ENCODE data around the gene RABGGTA.

Gene RABGGTA

GRCh38 chr14:24271134-24271833 is at the start of gene RABGGTA:
TSS of gene RABGGTA (minus strand) at chr14:24271597. CDS start at chr14:24271115, 482 bp downstream.
- peak; percentile 73 to 98 (median 84) for DNase-seq
- intact Hi-C loops (cut with DNase I) = loop anchor here (1.0 to 2.0 kb wide), 2 partner anchors 28 kb away; partner anchors contain the start of genes DHRS1, NOP9 and TINF2

- DNase-seq = no peak
- intact Hi-C loops (cut with DNase I) = no loop called here
These were observed 45.9 kb upstream of the RABGGTA start for GRCh38 chr14:24317141-24317928.

- DNase-seq = peak in 1 of 10 donors; percentile 64
- intact Hi-C loops (cut with DNase I) = no loop called here
These were observed 45.2 kb upstream of the RABGGTA start for GRCh38 chr14:24316597-24316950.

GRCh38 chr14:24315807-24316596 is 44.6 kb upstream of the RABGGTA start:
- DNase-seq = peak in 2 of 10 donors; percentile 77 to 85
- intact Hi-C loops (cut with DNase I) = no loop called here

GRCh38 chr14:24315243-24315806 is 43.9 kb upstream of the RABGGTA start:
- peak in 1 of 10 donors; percentile 79 for DNase-seq
- intact Hi-C loops (cut with DNase I) = no loop called here

GRCh38 chr14:24314377-24315193 is 43.2 kb upstream of the RABGGTA start:
- DNase-seq = peak in 2 of 10 donors; percentile 18 to 62
- intact Hi-C loops (cut with DNase I) = no loop called here

- intact Hi-C loops (cut with DNase I) = no loop called here
- DNase-seq = peak in 2 of 10 donors; percentile 16 to 35
These were observed 42.5 kb upstream of the RABGGTA start for GRCh38 chr14:24313913-24314312.

- intact Hi-C loops (cut with DNase I) = no loop called here
- DNase-seq = peak in 2 of 10 donors; percentile 7 to 64
These were observed 41.5 kb upstream of the RABGGTA start for GRCh38 chr14:24312736-24313507.

- intact Hi-C loops (cut with DNase I) = no loop called here
- peak in 1 of 10 donors; percentile 60 for DNase-seq
These were observed 40.6 kb upstream of the RABGGTA start for GRCh38 chr14:24311837-24312615.

GRCh38 chr14:24310646-24311604 is 39.5 kb upstream of the RABGGTA start, which contains the start of gene LTB4R:
TSS of gene LTB4R (plus strand) at chr14:24311502. CDS start at chr14:24315652, 4,150 bp downstream.
- intact Hi-C loops (cut with DNase I) = no loop called here
- DNase-seq = peak; percentile 44 to 96 (median 69)

GRCh38 chr14:24310265-24310645 is 38.9 kb upstream of the RABGGTA start:
- no peak for DNase-seq
- intact Hi-C loops (cut with DNase I) = no loop called here

- peak in 1 of 10 donors; percentile 62 for DNase-seq
- intact Hi-C loops (cut with DNase I) = no loop called here
These were observed 38.3 kb upstream of the RABGGTA start, which contains the start of gene LTB4R2 for GRCh38 chr14:24309538-24310264. TSS of gene LTB4R2 (plus strand) at chr14:24310140. CDS start at chr14:24310665, 525 bp downstream.

- intact Hi-C loops (cut with DNase I) = no loop called here
- no peak for DNase-seq
These were observed 37.1 kb upstream of the RABGGTA start for GRCh38 chr14:24308342-24309124.

GRCh38 chr14:24307575-24308341 is 36.4 kb upstream of the RABGGTA start, which contains the start of gene CIDEB:
TSS of gene CIDEB (minus strand) at chr14:24307977. CDS start at chr14:24307858, 119 bp downstream.
- intact Hi-C loops (cut with DNase I) = no loop called here

More at GRCh38 chr14:24307575-24308341, 36.4 kb upstream of the RABGGTA start, which contains the start of gene CIDEB:
- peak in 7 of 10 donors; percentile 48 to 90 (median 66) for DNase-seq

All from posterior cingulate gyrus (tissue), 11 donors.